Smooth muscle cell (in vitro differentiated cells): ENCODE results near the gene SGCD. TPM values are rescaled to one million over a fixed set of nuclear protein-coding genes. Genes with fewer than 3 reads are reported as not detected.

Experiments
- DNase-seq: peaks from one replicate; lab custom pipeline; 2025; ENCODE audit not compliant: unreplicated experiment; lab: John Stamatoyannopoulos, UW
- H2AFZ ChIP-seq: fragments of 200-600 bp; sonication (generic); 2 replicates; pipeline ENCODE4 v1.6.0; 2016; ENCODE audit warnings: antibody characterized with exemption, low read depth, mild to moderate bottlenecking
- H3F3A ChIP-seq: fragments of 200-600 bp; sonication (generic); 2 replicates; pipeline ENCODE4 v1.6.0; 2017; ENCODE audit warnings: antibody characterized with exemption, low read depth
- H3K27ac ChIP-seq: fragments of 200-600 bp; sonication (generic); 2 replicates; pipeline ENCODE4 v1.5.1; 2016; ENCODE audit warnings: low read depth, mild to moderate bottlenecking
- H3K27me3 ChIP-seq: fragments of 200-600 bp; sonication (generic); 2 replicates; pipeline ENCODE4 v1.6.1; 2016; ENCODE audit warnings: low read depth, mild to moderate bottlenecking
- H3K36me3 ChIP-seq: fragments of 200-600 bp; sonication (generic); 2 replicates; pipeline ENCODE4 v1.5.1; 2016; ENCODE audit warnings: low read depth
- H3K4me1 ChIP-seq: fragments of 200-600 bp; sonication (generic); 2 replicates; pipeline ENCODE4 v1.5.1; 2016; ENCODE audit warnings: low read depth
- H3K4me2 ChIP-seq: fragments of 200-600 bp; sonication (generic); 2 replicates; pipeline ENCODE4 v1.6.0; 2016; ENCODE audit warnings: mild to moderate bottlenecking
- H3K4me3 ChIP-seq: fragments of 200-600 bp; sonication (generic); 2 replicates; pipeline ENCODE4 v1.5.1; 2016; ENCODE audit warnings: mild to moderate bottlenecking
- H3K79me2 ChIP-seq: fragments of 200-600 bp; sonication (generic); 2 replicates; pipeline ENCODE4 v1.6.0; 2016; ENCODE audit warnings: low read depth, mild to moderate bottlenecking
- H3K9ac ChIP-seq: fragments of 200-600 bp; sonication (generic); 2 replicates; pipeline ENCODE4 v1.6.0; 2016; ENCODE audit warnings: low read depth
- H3K9me3 ChIP-seq: fragments of 200-600 bp; sonication (generic); replicated peaks from 2 replicates; pipeline ENCODE4 v1.5.1; 2016; ENCODE audit warnings: low read depth
- H4K20me1 ChIP-seq: fragments of 200-600 bp; sonication (generic); 2 replicates; pipeline ENCODE4 v1.6.0; 2016; ENCODE audit warnings: low read depth
- WGBS: methylation state at CpG from one replicate; pipeline ENCODE4 v1.1.7; 2016; ENCODE audit warnings: low lambda C conversion rate; 5-methylcytosine and 5-hydroxymethylcytosine counted together
- polyA plus RNA-seq: library from polyadenylated mRNA; unstranded; fragments of >200 nt; fragmentation: Nextera tagmentation; extraction: Ambion mirVana; gene quantifications from 2 replicates; pipeline ENCODE4 v1.2.1, GENCODE V29; 2016
- total RNA-seq: library from RNA; depleted of rRNA; stranded (reverse); fragments of >200 nt; gene quantifications from 2 replicates; pipeline ENCODE4 v1.2.3, GENCODE V29; 2014
- TF ChIP-seq, protein P1 (sequence below): fragments of 200-600 bp; sonication (generic); IDR thresholded peaks from 2 replicates; pipeline ENCODE4 v1.5.1; 2017; ENCODE audit warnings: borderline replicate concordance, mild to moderate bottlenecking, antibody characterized with exemption; ENCODE audit not compliant: insufficient read depth, poor library complexity, severe bottlenecking

Gene SGCD
- total and polyA plus RNA-seq, 2 experiments from 2014 or later = 1.6 to 3.5 TPM

DNA sequence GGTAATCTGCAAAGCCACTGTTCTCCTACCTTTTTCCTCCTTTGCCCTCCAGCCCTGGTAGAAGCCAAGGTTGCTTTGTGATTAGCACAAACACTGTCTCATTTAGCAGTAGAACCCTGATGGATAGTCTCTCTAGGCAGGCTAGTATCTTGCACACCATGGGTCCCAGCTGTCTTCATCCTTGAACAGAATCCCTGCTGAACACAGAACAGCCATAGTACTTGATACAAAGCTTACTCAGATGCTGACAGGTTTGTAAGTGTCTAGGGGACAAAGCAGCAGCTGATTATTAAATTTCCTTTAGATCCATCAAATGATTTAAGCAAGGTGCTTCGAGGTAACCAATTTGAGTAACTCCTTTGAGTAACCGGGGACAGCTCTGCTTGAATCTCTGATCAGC is 359.4 kb downstream of the SGCD start:
- WGBS = 92% methylated on average over 2 of the region's 2 CpGs
- TF ChIP-seq, protein P1, sequence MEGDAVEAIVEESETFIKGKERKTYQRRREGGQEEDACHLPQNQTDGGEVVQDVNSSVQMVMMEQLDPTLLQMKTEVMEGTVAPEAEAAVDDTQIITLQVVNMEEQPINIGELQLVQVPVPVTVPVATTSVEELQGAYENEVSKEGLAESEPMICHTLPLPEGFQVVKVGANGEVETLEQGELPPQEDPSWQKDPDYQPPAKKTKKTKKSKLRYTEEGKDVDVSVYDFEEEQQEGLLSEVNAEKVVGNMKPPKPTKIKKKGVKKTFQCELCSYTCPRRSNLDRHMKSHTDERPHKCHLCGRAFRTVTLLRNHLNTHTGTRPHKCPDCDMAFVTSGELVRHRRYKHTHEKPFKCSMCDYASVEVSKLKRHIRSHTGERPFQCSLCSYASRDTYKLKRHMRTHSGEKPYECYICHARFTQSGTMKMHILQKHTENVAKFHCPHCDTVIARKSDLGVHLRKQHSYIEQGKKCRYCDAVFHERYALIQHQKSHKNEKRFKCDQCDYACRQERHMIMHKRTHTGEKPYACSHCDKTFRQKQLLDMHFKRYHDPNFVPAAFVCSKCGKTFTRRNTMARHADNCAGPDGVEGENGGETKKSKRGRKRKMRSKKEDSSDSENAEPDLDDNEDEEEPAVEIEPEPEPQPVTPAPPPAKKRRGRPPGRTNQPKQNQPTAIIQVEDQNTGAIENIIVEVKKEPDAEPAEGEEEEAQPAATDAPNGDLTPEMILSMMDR = no peak
- no peaks in the 10 kb centered on the region for H3K9me3 ChIP-seq
- no peak overlapping the region for H2AFZ ChIP-seq
- no peak overlapping the region for H3K9ac ChIP-seq
- no peak for DNase-seq
- no peaks in the 10 kb centered on the region for H3F3A ChIP-seq
- no peak overlapping the region for H3K4me3 ChIP-seq
- H3K79me2 ChIP-seq = no peaks in the 10 kb centered on the region
- no peak overlapping the region for H3K4me2 ChIP-seq
- H3K4me1 ChIP-seq = no peaks in the 10 kb centered on the region
- H4K20me1 ChIP-seq = no peaks in the 10 kb centered on the region
- no peaks in the 10 kb centered on the region for H3K36me3 ChIP-seq
- no peak overlapping the region for H3K27ac ChIP-seq
- peaks cover 15% of the 10 kb centered on the region for H3K27me3 ChIP-seq

DNA sequence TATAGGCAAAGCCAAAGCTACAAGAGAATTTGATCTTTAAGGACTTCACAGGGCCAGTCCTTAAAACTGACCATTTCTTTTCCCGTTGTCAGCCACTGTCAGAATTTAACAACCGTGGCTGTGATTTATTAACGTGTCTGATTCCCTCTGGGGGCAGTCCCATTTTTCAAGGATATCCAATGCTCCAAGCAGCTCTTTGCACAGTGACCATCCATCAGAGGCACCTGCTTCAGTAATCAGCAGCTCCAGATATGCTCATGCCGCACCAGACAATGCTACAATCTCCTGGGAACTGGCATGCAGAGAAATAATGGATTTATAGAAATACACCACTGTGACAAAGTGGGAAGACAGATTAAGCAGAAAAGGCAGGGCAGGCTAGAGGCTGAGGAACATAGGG is 359.8 kb downstream of the SGCD start:
- Histone ChIP-seq H3K4me3 (no peak overlapping the region), H2AFZ (no peak overlapping the region), H4K20me1 (no peaks in the 10 kb centered on the region), H3K4me2 (no peak overlapping the region), H3K9me3 (no peaks in the 10 kb centered on the region), H3K27me3 (peaks cover 15% of the 10 kb centered on the region), H3K36me3 (no peaks in the 10 kb centered on the region), H3K4me1 (no peaks in the 10 kb centered on the region), H3K27ac (no peak overlapping the region), H3K9ac (no peak overlapping the region), H3K79me2 (no peaks in the 10 kb centered on the region), H3F3A (no peaks in the 10 kb centered on the region)
- no peak for DNase-seq
- TF ChIP-seq, protein P1 = no peak
- 85% methylated on average over 4 of the region's 4 CpGs for WGBS

DNA sequence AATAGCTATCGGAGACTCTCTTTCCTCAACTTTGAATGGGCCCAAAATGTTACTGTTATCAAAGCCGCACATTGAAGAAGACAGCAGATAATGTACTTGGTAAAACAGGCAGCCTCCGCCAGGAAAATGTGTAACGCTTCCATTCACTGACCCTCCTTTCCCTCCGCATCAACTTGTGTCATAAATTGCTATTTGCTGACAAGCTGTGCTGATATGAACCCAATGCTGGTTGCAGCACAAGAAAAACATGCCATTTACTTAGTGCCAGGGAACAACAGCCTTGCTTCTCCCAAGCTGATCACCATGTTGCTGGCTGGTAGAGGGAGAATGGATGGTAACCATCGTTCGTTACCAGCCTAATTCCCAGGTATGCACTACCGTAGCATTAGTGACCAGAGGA is 360.6 kb downstream of the SGCD start:
- Histone ChIP-seq H3K9me3 (no peaks in the 10 kb centered on the region), H3K9ac (no peak overlapping the region), H3F3A (no peaks in the 10 kb centered on the region), H3K36me3 (no peaks in the 10 kb centered on the region), H3K4me2 (no peak overlapping the region), H2AFZ (no peak overlapping the region), H3K4me3 (no peak overlapping the region), H3K4me1 (no peaks in the 10 kb centered on the region), H3K79me2 (no peaks in the 10 kb centered on the region), H4K20me1 (no peaks in the 10 kb centered on the region), H3K27ac (no peak overlapping the region), H3K27me3 (peaks cover 15% of the 10 kb centered on the region)
- TF ChIP-seq, protein P1 = no peak
- WGBS = 87% methylated on average over 8 of the region's 8 CpGs
- no peak for DNase-seq

DNA sequence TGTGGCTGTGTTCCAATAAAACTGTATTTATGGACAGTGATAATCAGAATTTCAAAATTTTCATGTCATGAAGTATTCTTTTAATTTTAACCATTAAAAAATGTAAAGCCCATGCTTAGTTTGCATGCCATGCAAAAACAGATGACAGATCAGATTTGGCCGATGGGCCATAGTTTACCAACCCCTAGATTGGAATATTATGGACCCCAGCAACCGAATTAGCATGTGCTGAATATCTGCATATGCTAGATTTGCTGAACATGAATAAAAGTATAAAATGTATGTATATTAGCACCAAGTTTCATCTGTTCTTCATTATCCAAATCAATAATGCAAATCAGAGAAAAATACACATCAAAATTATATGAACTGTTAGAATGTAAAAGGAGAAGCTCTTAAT is 364.6 kb downstream of the SGCD start:
- Histone ChIP-seq H3K27ac (no peak overlapping the region), H4K20me1 (no peaks in the 10 kb centered on the region), H3F3A (no peaks in the 10 kb centered on the region), H3K36me3 (no peaks in the 10 kb centered on the region), H3K79me2 (no peaks in the 10 kb centered on the region), H3K9me3 (no peaks in the 10 kb centered on the region), H3K4me1 (no peaks in the 10 kb centered on the region), H2AFZ (no peak overlapping the region), H3K27me3 (peaks cover 10% of the 10 kb centered on the region), H3K9ac (no peak overlapping the region), H3K4me2 (no peak overlapping the region), H3K4me3 (no peak overlapping the region)
- 92% methylated on average over 2 of the region's 2 CpGs for WGBS
- TF ChIP-seq, protein P1 = no peak
- no peak for DNase-seq
